Measurements from ENCODE around the gene LASP1NB.
"Not testable (repeated sequence)": the region's sequence is repeated elsewhere in the genome, so short reads cannot be mapped to it uniquely, and the experiment has no call there.

LASP1NB gene

DNA sequence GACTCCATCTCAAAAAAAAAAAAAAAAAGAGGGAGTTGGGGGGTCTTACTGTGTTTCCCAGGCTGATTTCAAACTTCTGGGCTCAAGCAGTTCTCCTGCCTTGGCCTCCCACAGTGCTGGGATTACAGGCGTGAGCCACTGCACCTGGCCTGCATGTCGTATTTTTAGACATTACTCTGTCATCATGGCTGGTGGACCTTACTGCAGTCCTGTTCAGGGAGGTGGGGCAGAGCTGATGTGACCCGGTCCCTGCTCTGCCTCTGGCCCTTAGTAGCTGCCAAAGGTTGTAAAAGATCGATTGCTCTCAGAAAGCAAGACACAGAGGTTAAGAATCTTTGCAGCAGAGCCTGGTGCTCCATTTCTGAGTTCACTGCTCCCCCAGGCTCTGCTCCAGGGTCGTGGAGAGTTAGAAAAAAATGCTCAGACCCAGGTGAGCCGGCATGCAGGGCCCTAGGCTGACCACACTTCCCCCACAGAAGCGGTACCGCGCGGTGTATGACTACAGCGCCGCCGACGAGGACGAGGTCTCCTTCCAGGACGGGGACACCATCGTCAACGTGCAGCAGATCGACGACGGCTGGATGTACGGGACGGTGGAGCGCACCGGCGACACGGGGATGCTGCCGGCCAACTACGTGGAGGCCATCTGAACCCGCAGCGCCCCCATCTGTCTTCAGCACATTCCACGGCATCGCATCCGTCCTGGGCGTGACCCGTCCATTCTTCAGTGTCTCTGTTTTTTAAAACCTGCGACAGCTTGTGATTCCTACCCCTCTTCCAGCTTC, 7.1 kb upstream of the LASP1NB start:
- no peak for DNase-seq

DNA sequence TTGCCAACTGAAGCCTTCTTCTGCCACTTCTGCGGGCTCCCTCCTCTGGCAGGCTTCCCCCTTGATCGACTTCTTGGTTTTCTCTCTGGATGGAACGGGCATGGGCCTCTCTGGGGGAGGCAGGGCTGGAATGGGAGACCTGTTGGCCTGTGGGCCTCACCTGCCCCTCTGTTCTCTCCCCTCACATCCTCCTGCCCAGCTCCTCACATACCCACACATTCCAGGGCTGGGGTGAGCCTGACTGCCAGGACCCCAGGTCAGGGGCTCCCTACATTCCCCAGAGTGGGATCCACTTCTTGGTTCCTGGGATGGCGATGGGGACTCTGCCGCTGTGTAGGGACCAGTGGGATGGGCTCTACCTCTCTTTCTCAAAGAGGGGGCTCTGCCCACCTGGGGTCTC, 6.5 kb upstream of the LASP1NB start:
- no peak for DNase-seq

DNA sequence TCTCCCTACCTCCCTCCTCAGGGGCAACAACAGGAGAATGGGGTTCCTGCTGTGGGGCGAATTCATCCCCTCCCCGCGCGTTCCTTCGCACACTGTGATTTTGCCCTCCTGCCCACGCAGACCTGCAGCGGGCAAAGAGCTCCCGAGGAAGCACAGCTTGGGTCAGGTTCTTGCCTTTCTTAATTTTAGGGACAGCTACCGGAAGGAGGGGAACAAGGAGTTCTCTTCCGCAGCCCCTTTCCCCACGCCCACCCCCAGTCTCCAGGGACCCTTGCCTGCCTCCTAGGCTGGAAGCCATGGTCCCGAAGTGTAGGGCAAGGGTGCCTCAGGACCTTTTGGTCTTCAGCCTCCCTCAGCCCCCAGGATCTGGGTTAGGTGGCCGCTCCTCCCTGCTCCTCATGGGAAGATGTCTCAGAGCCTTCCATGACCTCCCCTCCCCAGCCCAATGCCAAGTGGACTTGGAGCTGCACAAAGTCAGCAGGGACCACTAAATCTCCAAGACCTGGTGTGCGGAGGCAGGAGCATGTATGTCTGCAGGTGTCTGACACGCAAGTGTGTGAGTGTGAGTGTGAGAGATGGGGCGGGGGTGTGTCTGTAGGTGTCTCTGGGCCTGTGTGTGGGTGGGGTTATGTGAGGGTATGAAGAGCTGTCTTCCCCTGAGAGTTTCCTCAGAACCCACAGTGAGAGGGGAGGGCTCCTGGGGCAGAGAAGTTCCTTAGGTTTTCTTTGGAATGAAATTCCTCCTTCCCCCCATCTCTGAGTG, 5.9 kb upstream of the LASP1NB start:
- no peak for DNase-seq

DNA sequence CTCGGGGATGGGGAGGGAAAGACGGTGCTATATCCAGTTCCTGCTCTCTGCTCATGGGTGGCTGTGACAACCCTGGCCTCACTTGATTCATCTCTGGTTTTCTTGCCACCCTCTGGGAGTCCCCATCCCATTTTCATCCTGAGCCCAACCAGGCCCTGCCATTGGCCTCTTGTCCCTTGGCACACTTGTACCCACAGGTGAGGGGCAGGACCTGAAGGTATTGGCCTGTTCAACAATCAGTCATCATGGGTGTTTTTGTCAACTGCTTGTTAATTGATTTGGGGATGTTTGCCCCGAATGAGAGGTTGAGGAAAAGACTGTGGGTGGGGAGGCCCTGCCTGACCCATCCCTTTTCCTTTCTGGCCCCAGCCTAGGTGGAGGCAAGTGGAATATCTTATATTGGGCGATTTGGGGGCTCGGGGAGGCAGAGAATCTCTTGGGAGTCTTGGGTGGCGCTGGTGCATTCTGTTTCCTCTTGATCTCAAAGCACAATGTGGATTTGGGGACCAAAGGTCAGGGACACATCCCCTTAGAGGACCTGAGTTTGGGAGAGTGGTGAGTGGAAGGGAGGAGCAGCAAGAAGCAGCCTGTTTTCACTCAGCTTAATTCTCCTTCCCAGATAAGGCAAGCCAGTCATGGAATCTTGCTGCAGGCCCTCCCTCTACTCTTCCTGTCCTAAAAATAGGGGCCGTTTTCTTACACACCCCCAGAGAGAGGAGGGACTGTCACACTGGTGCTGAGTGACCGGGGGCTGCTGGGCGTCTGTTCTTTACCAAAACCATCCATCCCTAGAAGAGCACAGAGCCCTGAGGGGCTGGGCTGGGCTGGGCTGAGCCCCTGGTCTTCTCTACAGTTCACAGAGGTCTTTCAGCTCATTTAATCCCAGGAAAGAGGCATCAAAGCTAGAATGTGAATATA, 4.8 kb upstream of the LASP1NB start:
- no peak for DNase-seq

DNA sequence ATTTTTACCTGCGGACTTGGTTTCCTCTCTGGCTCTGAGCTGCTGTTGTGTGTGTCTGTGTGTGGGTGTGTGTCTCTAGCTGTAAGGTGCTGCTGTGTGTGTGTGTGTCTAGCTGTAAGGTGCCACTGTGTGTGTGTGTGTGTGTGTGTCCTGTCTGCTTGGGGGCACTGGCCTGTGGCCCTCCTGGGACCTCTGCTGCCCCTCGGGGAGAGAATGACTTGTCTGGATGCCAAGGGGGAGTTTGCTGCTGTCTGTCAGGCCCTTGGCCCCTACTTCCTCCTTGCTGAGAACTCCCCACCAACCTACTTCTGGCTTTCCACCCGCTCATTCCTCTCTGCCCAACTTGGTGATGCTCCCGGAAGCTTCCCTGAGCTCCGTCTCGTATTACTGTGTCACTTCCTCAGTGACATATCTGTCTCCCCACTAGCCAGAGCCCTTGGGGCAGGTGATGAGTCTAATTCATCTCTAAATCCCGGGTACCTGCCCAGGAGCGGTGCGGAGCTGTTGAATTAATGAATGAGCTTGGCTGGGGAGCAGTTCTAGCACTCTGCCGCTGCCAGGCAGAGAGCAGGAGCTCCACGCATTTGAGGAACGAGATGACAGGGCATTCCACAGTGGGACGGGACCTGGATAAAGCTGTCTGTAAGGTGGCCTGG, 3.5 kb upstream of the LASP1NB start:
- DNase-seq, result no peak

DNA sequence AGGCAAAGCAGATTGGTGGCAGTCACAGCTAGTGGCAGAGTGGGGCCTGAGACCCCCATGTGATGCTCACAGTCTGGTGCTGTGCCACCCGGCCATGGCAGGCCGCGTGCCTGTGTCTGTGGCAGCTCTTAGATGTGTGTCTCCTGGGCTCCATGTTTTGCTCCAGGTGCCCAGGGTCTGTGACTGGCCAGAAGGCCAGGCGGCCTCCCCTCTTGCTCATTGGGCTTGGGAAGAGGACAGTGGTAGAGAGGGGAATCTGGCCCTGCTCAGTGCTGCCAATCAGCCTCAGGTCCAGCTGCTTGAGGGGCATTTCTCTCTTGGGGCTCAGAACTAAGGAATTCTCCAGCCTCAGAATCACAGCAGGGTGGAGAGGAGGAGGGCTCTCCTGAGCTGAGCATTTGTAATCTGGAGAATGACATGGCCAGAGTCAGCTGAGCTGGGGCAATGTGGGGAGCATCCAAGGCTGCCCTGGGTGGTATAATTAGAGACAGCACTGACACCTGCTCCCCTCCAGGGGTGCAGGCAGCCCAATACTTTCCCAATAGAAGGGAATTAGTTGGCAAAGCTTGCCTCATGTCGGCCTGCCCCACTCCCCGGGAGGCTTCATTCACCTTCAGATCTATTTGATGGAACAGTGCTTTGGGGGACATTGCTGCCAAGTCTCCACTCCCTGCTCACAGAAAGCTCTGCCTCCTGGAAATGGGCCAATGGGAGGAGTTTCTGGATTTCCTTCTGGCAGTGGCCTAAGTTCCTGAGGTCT, 2.7 kb upstream of the LASP1NB start:
- no peak for DNase-seq

DNA sequence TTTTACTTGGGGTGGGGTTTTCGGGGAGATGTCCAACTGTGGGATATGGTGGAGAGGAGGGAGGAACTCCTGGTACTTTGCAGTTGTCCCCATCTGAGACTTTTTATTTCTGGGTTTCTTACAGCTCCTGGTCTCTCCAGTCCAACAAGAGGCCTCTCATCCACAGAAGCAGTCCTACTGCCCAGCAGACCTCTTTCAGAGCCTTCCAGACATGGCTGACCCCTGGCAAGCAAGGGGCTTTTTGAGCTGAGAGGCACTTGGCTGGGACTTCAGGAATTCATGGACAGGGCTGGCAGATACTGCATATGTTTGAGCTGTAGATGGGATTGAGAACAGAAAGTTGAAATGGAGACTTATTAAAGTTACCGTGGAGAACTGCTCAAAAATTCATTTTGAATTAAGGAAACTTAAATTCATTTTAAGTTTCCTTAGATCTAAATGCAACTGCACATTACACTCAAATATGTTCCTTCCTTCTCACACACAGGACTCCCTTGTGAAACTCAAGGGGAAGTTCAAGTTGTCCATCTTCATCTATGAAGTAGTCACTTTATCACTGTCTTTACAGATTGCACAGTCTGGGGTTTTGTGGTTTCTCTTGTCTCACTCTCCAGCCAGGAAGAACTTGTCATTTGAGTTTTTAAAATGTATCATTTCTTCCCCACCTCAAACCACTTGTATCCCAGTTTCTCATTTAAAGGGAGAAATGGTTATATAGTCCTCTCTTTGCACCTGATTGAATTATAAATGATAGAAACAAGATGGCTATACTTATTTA, 1.1 kb downstream of the LASP1NB start:
- DNase-seq, result no peak

DNA sequence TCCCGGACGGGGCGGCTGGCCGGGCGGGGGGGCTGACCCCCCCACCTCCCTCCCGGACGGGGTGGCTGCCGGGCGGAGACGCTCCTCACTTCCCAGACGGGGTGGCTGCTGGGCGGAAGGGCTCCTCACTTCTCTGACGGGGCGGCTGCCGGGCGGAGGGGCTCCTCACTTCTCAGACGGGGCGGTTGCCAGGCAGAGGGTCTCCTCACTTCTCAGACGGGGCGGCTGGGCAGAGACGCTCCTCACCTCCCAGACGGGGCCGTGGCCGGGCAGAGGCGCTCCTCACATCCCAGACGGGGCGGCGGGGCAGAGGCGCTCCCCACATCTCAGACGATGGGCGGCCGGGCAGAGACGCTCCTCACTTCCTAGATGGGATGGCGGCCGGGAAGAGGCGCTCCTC, 5.4 kb downstream of the LASP1NB start:
- DNase-seq, result not testable (repeated sequence)

DNA sequence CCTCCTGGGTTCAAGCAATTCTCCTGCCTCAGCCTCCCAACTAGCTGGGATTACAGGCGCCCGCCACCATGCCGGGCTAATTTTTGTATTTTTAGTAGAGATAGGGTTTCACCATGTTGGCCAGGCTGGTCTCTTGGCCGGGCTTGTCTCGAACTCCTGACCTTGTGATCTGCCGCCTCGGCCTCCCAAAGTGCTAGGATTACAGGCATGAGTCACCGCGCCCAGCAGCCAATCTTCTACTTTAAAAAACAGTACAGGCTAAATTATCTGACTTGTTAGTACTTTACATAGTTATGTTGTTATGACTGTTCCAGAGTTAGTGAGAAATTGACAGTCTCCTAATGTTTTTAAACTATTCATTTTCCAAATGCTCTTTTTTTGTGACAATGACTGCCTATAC, 8.5 kb downstream of the LASP1NB start:
- not testable (repeated sequence) for DNase-seq

DNA sequence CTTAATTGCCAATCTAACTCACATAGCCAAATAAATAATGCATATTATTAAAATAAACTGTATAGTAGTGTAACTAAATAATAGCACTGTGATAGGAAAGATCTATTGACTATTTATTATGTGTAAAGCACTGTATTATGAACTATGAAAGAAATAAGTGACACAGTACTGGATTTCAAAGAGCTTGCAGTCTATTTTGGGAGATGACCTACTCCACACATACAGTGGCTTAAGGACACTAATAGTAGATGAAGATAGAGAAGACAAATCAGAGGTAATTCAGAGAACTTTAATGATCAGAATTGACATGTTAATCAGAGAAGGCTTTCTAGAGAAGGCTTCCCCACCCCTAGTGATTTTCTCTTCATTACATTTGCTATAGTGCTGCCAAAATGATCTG, 14.6 kb downstream of the LASP1NB start:
- DNase-seq, result no peak

DNA sequence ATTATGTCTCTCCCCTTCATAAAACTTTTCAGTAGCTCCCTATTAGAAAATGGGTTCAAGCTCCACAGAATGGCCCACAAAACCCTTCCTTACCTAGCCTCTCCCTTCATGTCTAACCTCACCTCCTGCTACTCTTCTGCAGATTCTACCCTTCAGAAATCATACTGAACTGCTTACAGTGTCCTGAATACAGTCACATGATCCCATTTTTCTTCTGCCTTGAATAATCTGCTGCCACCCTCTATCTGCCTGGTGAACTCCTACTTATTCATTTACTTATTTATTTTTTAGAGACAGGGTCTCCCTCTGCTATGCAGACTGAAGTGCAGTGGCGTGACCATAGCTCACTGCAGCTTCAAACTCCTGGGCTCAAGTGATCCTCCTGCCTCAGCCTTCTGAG, 15.0 kb downstream of the LASP1NB start:
- no peak for DNase-seq

DNA sequence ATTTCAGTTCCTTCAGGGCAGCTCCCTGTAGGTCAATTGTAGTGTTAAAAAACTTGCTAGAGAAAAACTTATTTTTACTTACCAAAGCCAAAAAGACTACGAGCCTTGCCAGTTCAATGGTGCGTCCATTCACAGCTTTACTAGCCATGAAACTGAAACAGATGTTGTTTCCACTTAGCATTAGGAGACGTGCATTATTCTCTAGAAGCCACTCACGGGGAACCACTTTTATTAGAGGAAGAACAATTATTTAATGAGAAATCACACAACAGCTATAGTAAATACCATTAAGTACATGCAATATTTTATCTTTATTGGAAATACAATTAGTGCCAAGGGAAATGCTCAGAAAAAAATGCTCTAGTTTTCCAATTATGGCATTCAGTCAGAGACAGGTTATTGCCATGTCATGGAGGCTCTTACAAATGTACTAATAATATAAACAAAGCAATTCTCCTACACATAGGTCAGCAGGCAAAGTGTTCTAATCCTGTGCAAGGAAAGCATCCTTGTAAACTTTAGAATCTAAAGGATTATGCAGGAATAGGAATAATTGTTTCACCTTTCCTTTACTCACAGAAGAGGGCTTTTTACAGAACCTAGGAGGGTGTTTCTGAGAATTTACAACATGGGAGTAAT, 17.4 kb downstream of the LASP1NB start:
- no peak for DNase-seq

DNA sequence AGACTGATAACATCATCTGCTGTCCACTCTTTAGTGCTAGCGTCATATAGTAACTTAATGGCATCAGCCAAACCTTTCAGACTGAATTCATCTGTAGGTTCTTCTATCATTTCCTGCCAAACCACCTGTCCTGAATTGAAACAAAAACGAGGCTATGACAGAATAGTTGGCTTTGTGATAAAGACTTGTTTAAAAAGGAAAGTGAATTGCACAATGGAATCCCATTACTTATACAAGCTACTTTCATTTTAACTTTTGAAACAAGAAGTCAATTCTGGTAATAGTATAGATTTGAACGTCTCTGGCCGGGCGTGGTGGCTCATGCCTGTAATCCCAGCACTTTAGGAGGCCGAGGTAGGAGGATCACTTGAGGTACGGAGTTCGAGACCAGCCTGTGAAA, 18.2 kb downstream of the LASP1NB start:
- no peak for DNase-seq

DNA sequence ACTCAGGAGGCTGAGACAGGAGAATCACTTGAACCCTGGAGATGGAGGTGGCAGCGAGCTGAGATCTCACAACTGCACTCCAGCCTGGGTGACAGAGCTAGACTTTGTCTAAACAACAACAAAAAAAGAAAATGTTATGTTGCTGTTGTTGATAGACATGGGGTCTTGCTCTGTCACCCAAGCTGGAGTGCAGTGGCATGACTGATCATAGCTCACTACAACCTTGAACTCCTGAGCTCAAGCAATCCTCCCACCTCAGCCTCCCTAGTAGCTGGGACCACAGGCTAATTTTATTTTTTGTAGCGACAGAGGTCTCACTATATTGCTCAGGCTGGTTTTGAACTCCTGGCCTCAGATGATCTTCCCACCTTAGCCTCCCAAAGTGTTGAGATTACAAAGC, 21.8 kb downstream of the LASP1NB start:
- no peak for DNase-seq

DNA sequence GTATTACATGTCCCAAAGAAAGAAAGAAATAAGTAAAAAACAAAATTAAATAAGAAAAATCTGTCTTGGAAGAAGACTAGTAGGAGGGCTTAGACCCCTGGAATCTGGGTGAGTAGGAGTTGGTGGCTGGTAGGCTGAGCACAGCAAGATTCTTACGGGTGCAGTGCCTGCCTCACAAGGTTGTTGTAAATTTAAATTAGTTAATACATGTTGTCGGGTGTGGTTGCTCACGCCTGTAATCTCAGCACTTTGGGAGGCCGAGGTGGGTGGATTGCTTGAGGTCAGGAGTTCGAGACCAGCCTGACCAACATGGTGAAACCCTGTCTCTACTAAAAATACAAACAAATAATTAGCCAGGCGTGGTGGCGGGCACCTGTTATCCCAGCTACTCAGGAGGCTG, 28.4 kb downstream of the LASP1NB start:
- not testable (repeated sequence) for DNase-seq

DNA sequence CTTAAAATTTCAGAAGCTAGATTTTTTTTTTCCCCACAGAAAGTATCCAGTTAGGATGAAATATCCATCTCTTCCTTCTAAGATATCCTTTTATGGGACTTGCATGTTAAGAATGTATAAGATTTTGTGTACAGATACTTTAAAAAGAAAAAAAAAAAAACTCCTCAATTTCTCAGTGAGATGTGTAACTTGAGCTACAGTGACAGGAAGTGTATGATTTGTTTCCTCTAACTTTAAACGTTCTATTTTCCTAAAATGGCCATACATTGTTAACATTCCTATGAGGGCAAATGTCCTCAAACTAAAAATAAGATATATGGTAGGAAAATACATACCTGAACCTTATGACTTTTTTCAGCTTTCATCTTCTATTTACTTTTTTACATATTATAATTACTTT, 32.9 kb downstream of the LASP1NB start:
- no peak for DNase-seq

DNA sequence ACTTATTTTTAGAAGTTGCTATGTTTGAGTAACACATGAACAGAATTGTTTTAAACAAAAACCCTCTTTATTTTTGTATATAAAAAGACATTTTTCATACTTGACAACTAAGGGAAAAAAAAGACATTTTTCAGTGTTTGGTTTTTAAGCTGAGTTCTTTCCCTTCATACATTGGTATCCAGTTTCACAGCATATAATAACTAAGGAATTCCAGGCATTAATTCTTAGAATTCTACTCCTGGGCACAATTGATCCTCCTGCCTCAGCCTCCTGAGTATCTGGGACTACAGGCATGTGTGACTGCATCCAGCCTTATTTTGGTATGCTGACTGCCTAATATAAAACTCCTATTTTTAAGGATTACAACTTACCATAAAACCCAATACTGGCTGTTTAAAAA, 33.3 kb downstream of the LASP1NB start:
- no peak for DNase-seq

DNA sequence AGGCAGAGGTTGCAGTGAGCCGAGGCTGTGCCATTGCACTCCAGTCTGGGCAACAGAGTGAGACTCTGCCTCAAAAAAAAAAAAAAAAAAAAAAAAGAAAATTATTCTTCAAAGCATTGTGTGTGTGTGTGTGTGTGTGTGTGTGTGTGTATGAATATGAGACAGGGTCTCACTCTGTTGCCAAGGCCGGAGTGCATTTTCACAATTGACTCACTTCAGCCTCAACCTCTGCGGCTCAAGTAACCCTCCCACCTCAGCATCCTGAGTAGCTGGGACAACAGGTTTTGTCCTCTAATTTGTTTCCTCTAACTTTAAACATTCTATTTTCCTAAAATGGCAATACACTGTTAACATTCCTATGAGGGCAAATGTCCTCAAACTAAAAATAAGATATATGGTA, 34.1 kb downstream of the LASP1NB start:
- no peak for DNase-seq

DNA sequence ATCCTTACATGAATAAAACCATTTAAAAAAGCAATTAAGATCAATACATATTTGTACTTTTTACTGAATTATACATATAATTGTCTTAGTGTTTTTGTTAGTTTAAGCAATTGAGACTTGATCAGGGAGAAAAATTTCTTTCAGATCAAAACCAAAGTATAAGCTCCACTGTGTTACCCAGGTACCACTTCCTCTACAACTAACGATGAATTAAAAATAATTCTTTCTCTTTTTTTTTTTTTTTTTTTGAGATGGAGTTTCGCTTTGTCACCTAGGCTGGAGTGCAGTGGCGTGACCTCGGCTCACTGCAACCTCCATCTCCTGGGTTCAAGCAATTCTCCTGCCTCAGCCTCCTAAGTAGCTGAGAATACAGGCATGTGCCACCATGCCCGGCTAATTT, 35.0 kb downstream of the LASP1NB start:
- no peak for DNase-seq

DNA sequence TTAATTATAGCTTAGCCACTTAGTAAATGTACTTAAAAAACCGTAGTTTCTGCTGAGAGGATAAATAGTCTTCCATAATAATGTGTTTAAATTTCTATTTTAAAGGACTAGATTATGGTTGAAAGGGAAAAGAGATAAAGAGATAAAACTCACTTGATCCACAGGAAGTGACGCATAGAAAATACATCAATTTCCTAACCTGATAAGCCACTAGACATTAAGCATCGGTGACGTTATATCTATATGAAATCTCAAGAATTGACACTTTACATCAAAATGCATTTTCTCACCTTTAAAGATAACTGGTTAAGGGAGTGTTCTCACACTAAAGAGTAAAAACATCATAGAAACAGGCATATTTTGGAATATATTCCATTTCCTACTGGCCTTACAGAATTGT, 36.0 kb downstream of the LASP1NB start:
- no peak for DNase-seq

DNA sequence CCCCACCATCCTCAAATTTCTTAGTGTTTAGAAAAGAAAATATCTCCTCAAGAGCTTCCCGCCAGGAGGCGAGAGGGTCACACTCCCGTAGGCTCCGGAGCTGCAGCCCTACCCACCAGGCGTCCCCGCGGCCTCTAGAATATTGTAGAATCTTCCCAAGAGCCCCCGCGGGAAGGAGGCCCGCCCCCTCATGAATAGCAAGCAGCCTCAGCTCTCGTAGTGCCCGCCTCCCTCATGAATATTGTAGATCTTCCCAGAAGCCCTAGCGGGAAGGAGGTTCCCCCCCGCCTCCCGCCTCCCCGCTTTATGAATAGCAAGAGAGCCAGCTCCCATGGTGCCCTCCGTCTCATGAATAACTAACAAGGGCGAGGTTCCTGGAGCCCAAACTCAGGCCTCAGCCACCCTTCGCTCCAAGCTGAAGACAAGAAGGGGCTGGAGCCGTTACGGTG, 41.9 kb downstream of the LASP1NB start, which contains the start of gene FBXO47:
TSS of gene FBXO47 (minus strand) at position 114 of the 449 bp plus-strand sequence. CDS start 4,378 bp downstream, outside the sequence.
- peak; percentile 40 for DNase-seq

Measured in GOT3 (cell line).